Ishikawa (cell line): ENCODE data around the gene TOP2B.

ENCODE experiments used
- EP300 ChIP-seq: IDR thresholded peaks from 2 replicates; pipeline ENCODE4 v1.6.1; 2012; ENCODE audit warnings: borderline replicate concordance
- MAX ChIP-seq: IDR thresholded peaks from 2 replicates; pipeline ENCODE4 v1.6.1; 2012
- RAD21 ChIP-seq: IDR thresholded peaks from 2 replicates; pipeline ENCODE4 v1.6.1; 2012; ENCODE audit warnings: low read depth
- TAF1 ChIP-seq: IDR thresholded peaks from 2 replicates; pipeline ENCODE4 v1.6.1; 2012; ENCODE audit warnings: low read depth, mild to moderate bottlenecking
- TCF12 ChIP-seq: IDR thresholded peaks from 2 replicates; pipeline ENCODE4 v1.6.1; 2012; ENCODE audit warnings: low read depth
- YY1 ChIP-seq: IDR thresholded peaks from 2 replicates; pipeline ENCODE4 v1.6.1; 2012; ENCODE audit warnings: low read depth

DNA sequence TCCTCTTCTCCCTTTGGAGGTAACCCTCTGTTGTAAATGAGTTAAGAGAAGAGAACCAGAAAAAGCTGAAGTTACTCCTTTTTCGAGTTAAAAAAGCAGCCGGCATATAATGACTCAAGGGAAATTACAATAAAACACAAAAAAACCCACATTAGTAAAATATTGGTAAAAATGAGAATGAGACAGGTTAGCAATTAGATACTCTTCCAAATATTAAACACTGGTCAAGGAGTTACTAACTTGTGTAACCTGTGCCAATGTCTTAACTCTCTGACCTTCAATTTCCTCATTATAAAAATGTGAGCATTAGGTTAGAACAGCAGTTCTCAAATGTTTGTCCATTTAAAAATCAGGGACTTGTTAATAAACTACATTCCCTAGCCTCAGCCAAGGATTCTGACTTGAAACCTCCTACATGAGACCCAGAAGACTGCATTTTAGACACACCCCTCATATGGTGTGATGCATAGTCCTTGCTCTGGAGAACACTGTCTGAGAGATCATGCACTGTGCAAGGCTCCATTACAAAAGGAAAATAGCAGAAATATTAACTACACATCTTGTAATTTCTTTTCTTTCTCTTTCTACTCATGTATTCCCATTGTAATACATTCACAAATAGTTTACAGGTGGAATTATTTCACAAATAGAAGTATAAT is 42.7 kb upstream of the TOP2B start:
- TF ChIP-seq MAX: no peak
- no peak for TF ChIP-seq TCF12
- TF ChIP-seq YY1: no peak
- no peak for TF ChIP-seq TAF1
- TF ChIP-seq RAD21: no peak
- no peak for TF ChIP-seq EP300
